Stimulated activated CD8-positive, alpha-beta memory T cell treated with anti-CD3 and anti-CD28 coated beads, Interleukin-15, amount 100 ng/mL, for 48 hours (primary cell): Measurements from ENCODE around the gene CENPU.
"Not testable (repeated sequence)": the region's sequence is repeated elsewhere in the genome, so short reads cannot be mapped to it uniquely, and the experiment has no call there.

Experiments
- DNase-seq, 2 donors: peaks; one replicate each; pipeline ENCODE4 v3.0.0-alpha.2; 2020; ENCODE audit warnings: low read depth in 2 of 2

The CENPU gene

GRCh38 chr4:184751585-184751956, 17.7 kb upstream of the CENPU start:
- no peak for DNase-seq

GRCh38 chr4:184750926-184751584, 17.2 kb upstream of the CENPU start:
- no peak for DNase-seq

DNA sequence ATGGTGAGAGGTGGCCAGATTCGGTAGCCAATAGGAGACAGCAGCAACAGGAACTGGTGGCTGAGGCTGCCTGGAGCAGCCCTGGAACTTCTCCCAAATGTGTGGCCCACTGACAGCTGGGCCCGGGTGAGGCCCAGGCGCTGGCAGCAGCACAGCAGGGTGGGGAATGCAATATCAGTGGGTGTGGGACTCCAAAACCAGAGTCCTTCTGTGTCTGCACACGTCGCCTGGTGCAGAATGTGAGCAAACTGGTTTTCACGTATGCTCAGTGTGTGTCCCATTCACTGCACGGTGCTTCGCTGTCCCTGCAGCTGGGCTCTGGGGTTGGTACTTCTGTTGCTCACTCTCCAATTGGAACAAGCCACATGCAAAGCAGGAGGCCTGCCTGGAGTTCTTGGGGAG, 14.4 kb upstream of the CENPU start:
- DNase-seq = no peak

GRCh38 chr4:184747034-184747830, 13.3 kb upstream of the CENPU start:
- no peak for DNase-seq

DNA sequence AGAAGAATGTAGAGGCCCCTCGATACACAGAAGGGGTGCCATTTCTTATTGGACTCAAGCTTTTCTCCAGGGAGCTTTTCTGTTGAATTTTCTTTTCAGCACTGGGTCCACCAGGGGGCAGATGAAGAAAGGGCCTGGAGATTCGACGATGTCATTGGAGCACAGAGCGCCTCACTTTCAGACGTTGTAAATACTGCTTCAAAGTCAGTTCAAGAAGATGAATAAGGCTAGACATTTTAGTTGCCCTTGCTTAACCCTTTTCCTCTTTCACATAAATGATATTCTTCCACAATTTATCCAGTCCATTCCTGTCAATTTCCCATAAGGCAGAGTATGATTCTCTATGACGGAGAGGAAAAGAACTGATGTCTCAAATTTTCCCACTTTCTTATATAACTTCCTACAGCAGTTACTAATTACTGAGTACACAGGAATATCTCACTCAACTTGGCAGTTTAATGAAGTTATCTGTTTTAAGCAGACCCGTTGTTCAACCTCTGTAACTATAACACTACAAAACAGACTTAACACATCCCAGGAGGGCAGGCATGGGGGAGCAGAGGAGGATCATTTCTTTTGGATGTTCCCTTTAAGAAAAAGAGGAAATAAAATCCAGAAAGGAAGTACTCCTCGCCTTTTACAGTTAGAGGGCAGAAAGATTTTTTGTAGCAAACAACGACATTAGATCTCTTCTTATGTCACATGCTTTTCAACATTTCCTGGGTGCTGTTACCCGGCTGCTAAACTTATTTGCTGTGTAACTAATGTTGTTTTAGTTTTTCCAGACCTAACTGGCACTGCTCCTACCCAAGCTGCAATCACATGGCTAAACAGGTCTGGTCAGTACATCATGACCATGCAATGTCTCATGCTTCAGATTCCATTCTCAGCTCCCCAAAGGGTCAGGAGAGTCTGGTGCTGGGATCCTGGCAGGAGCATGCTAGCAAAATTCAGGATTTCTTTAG, 12.2 kb upstream of the CENPU start:
- DNase-seq = peak; percentile 31 to 41

- no peak for DNase-seq
Measured at GRCh38 chr4:184744236-184744635, 10.3 kb upstream of the CENPU start.

DNA sequence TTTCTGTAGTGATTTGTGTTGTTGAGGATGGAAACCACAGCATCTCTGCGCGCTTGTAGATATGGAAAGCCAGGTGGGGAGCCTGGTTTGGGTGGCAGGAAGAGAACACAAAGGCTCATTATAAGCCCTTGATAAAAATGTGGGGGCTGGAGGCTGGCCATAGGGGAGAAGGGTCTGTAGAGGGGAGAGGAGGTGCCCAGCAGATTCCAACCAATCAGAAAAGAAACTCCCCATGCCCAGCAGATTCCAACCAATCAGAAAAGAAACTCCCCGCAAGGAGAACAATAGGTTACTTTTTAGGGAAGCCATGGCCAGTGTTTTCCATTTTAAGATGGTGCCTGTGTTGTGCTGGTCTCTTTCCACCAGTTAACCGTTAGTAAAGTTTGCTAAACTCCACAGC, 9.8 kb upstream of the CENPU start:
- no peak for DNase-seq

- not testable (repeated sequence) for DNase-seq
Measured at GRCh38 chr4:184741651-184742050, 7.8 kb upstream of the CENPU start.

DNA sequence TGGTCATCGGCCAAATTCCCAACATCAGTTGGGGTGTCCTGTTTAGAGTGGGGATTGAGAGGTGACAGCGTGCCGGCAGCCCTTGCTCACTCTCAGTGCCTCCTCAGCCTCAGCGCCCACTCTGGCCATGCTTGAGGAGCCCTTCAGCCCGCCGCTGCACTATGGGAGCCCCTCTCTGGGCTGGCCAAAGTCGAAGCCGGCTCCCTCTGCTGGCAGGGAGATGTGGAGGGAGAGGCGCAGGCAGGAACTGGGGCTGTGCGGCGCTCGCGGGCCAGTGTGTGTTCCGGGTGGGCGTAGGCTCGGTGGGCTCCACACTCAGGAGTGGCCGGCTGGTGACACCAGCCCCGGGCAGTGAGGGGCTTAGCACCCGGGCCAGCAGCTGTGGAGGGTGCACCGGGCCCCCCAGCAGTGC, 7.1 kb upstream of the CENPU start:
- DNase-seq = no peak

DNA sequence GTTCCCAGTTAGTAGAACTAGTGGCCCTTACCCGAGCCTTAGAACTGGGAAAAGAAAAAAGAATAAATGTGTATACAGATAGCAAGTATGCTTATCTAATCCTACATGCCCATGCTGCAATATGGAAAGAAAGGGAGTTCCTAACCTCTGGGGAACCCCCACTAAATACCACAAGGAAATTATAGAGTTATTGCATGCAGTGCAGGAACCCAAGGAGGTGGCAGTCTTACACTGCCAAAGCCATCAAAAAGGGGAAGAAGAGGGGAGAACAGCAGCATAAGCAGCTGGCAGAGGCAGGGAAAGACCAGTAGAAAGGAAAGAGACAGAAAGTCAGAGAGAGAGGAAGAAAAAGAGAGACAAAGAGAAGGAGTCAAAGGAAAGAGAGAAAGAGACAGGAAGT, 5.7 kb upstream of the CENPU start:
- DNase-seq = not testable (repeated sequence)

GRCh38 chr4:184734758-184735157, 862 bp upstream of the CENPU start:
- DNase-seq = no peak

DNA sequence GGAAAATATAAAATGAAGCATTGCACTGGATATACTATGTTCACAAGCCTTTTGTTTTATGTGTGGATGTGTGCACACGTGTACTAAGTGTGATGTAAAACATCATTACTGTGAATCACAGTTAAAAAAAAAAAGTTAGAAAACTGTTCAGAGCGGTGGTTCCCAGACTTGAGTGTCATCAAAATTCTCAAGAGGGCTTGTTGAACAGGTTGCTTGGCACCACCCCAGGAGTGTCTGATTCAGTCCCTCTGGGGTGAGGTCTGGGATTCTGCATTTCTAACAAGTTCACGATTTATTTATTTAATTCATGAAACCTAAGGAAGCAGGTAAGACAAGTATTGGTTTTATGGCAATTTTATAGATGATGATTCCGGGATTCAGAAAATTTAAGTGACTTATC, 1.8 kb downstream of the CENPU start:
- DNase-seq = no peak

- DNase-seq = no peak
Measured at GRCh38 chr4:184731056-184731455, 2.8 kb downstream of the CENPU start.

GRCh38 chr4:184729946-184730345, 4.0 kb downstream of the CENPU start:
- no peak for DNase-seq

- DNase-seq = no peak
Measured at GRCh38 chr4:184728858-184729257, 5.0 kb downstream of the CENPU start.

DNA sequence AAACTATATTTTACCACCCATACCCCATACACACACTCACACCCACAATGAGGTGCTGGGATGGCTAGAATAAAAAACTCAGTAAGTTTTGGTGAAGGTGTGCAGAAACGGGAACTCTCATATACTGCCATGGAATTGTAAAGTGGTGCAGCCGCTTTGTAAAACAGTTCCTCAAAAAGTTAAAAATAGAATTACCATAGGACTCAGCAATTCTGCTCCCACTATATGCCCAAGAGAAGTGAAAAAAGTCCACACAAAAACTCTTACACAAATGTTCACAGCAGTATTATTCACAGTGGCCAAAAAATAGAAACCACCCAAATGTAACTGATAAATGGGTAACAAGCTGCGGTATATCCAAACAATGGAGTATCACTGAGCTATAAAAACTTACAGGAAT, 6.5 kb downstream of the CENPU start:
- DNase-seq = no peak

- no peak for DNase-seq
Measured at GRCh38 chr4:184722798-184723197, 11.1 kb downstream of the CENPU start.

DNA sequence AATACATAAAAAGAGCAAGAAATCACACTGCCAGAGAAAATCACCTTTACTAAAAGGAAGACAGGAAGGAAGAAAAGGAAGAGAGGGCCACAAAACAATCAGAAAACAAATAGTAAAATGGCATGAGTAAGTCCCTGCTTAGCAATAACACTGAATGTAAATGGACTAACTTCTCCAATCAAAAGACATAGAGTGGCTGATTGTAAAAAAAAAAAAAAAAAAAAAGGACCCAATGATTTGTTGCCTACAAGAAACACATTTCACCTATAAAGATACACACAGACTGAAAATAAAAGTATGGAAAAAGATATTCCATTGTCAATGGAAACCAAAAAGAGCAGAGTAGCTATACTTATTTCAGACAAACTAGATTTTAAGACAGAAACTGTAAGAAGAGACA, 12.6 kb downstream of the CENPU start:
- no peak for DNase-seq

GRCh38 chr4:184719407-184719806, 14.5 kb downstream of the CENPU start:
- no peak for DNase-seq

DNA sequence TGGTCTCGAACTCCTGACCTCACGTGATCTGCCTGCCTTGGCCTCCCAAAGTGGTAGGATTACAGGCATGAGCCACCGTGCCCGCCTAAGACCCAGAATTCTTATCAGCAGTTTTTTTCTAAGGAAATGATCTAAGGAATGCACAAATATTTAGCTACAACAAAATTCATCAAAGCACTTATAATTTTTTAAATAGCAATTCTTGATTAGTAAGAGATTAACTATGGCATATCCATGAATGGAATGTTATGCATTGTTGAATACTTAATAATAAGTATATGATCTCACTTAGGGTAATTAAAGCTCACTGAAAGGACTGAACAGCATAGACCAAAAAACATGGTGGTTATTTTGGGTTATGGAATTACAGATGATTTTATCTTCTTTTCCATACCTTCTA, 18.4 kb downstream of the CENPU start:
- no peak for DNase-seq

- no peak for DNase-seq
Measured at GRCh38 chr4:184713887-184714286, 20.0 kb downstream of the CENPU start.

- no peak for DNase-seq
Measured at GRCh38 chr4:184712322-184712721, 21.6 kb downstream of the CENPU start.
